GM19372 (cell line): ENCODE data around the gene SREBF1.
"Not testable (repeated sequence)": the region's sequence is repeated elsewhere in the genome, so short reads cannot be mapped to it uniquely, and the experiment has no call there.

Experiments
- ATAC-seq: cut with Tn5 transposase; IDR thresholded peaks from one replicate; pipeline ENCODE4 v1.9.1; 2021; ENCODE audit warnings: mild to moderate bottlenecking, low read depth, moderate library complexity; ENCODE audit not compliant: unreplicated experiment

SREBF1 gene

DNA sequence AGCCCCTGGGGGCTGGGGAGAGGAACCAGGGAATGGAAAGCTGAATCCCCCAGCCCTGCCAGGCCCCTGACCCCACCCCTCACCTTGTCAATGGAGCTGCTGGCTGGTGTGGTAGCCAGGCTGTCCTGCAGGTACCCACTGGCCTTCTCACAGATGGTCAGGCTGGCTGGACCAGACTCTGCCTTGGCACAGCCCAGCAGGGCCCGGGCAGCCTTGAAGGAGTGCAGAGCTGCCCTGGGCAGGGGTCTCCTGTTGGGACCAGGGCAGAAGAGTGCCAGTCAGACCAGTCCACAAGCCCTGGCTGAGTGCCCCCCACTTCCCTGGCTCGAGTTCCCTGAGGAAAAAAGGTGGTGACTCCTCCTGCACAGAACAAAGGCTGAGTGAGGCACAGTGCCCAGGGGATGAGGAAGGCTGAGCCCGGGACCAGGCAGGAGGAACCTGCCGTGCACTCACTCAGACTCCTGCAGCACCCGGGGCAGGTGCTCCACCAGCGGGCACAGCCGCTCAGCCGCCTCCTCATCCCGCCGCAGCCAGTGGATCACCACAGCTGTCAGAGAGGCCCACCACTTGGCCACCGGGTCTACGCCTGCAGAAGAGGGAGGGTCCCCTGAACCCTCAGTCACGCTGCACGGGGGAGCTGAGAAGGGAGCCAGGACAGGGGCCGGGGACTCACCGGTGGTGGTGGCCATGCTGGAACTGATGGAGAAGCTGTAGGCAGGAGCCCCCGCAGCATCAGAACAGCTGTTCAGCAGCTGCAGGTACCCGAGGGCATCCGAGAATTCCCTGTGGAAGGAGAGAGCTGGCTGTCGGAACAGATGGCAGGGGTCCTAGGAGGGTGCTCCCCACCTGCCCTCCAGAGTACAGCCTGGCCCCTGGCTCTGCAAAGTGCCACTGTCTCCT is 22.4 kb downstream of the SREBF1 start:
- no peak for ATAC-seq

DNA sequence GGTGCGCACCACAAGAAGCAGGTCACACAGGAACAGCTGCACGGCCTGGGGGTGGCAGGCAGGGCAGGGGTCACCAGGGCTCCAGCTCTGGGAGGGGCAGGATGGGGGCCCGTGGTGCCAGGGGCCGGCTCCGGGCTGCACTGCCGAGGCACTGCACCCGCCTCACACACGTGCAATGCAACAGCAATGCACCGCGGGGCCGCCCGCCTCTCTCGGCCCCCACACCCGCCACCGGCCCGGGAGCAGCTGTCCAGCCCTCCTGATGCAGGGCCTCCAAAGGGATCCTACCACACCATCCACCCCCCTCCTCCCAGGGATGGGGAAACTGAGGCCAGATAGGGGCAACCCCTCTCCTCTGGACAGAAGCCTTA is 23.1 kb downstream of the SREBF1 start:
- ATAC-seq, result no peak

DNA sequence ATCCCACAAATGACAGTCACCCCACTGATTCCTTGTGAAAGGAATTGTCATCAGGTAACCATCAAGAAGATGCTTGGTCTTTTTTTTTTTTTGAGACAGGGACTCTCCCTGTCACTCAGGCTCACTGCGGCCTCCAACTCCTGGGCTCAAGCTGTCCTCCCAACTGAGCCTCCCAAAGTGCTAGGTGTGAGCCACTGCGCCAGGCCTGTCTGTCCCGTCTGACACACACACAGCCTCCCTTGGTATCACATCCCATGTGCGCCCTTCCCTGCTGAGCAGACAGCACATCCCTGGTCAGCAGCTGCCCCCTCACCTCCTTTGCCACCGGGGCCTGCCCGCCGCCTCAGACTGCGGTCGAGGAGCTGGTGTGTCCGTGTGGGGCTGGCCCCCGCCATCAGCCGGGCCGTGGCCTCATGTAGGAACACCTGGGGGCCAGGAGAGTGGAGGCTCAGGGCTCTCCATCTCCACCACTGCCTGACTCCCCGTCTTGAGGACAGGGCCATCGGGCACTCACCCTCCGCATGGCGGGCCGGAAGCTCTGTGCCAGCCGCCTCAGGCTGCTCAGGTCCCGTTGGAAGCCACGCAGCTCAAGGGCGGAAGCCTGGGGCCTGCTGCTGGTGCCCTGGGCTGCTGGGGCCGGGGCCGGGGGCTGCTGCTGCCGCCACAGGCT is 23.6 kb downstream of the SREBF1 start:
- ATAC-seq, result no peak

DNA sequence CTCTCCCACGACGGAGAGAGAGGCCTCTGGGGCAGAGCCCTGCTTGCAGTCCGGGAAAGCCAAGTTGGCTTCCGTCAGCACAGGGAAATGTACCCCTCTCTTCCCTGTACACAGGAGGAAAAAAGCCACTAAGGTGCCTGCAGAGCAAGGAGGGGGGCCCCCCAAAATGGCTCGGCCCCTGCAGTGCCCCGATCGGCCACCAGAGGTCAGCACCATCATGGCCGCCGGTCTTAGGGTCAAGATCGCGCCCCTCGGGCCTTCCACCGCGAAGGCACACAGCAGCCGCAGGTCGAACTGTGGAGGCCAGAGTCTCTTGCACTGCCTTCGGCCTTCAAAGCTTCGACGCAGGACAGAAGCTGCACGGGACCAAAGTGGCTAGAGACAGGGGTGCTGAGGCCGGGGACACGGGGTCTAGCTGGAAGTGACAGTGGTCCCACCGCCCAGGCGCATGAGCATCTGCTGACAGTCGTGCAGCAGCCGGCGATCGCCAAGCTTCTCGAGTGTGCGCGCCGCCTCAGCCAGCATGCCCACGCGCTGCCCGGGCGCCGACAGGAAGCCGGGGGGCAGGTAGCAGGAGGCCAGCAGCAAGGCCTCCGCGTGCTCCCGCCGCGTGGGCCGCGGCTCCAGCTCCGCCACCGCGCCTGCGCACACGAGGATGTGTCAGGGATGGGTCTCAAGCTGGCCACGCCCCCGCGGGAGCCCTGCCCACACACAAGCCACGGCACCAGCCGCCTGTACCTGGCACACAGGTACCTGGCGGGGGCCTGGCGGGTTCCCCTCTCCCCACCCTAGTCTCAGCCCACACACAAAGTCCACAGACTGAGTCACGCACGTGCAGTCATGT is 24.4 kb downstream of the SREBF1 start:
- ATAC-seq, result no peak

DNA sequence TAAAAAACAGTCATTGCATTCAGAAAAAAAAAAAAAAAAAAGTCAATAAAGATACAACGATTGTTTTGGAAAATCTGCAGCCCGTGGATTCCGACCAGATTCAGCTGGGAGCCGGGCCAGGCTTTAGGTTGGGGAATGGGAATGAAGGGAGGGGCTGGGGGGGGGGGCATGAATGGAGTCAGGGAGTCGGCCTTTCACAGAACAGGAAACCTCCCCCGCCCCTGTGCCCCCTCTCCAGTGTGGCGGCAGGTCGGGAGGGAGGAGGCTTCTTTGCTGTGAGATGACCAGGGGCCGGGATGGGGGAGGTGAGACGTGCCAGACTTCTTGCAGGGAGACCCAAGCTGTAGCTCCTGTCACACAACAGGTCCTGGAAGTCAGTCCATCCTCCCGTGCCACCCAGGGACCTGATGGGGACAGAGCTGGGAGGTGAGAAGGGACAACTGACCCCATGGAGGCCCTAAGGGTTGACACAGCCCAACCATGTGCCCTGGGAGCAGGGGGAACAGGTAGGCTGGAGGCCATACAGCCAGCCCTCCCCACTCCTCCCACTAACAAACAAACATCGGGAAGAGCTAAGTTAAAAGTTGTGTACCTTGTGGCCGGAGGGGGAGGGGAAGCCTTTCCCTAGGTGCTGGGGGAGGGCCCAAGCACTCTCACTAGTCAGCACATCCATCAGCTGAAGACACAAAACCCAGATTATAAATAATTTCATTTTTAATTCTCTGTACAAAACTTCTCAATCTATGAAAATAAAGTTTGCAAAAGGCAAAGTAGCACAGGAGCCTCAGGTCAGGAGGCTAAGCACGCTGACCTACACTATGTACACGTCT is 25.2 kb downstream of the SREBF1 start:
- no peak for ATAC-seq

DNA sequence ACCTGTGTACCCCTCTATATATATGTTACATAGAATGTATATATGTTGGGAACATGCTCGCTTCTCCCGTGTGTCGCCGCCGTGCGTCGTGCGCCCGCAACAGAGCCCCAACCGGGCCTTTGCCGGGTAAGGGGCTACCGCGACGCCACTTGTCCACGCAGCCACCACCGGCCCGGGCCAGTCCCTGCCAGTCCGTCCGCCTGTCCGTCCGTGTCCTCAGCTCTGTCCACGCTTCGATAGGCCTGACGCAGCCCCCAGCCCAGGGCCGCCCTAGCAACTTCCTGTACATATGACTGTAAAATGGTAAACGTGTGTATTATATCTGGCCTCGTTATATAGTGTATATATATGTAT is 25.9 kb downstream of the SREBF1 start:
- ATAC-seq, result no peak

DNA sequence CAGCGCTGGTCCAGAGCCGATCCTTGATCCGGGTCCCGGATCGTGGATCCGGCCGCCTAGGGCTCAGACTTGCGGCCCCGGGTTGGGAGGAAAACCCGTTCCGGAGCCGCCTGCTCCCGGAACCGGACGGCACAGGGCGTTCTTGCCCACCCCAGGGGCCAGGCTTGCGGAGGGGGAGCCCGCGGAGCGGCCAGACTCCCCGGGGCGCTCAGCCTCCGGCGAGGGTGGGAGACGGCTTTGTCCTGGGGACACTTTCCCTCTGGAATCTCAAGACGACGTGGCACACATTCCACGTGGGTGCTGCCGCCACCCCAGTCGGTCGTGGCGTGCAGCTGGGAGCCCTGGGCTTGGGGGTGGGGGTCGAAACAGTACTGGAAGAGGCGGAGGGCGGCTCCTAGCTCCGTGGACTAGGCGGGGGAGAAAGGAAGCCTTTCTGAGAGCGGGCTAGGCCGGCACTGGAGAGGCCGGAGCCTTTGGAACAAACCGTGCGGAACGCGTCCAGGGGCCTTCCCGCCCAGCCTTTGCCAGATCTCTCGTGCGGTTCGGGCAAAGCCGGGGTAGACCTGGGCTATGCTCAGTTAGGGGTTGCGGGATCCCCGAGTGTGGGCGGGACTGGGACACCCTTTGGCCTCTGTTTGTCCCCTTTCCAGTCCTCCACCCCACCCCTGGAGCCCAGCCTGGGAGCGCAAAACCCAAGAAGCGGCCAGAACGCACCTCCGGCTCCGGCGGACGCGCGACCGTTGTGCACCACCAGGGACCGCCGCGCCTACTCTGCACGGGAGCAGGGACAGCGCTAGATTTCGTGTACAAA is 26.5 kb downstream of the SREBF1 start:
- ATAC-seq, result no peak

DNA sequence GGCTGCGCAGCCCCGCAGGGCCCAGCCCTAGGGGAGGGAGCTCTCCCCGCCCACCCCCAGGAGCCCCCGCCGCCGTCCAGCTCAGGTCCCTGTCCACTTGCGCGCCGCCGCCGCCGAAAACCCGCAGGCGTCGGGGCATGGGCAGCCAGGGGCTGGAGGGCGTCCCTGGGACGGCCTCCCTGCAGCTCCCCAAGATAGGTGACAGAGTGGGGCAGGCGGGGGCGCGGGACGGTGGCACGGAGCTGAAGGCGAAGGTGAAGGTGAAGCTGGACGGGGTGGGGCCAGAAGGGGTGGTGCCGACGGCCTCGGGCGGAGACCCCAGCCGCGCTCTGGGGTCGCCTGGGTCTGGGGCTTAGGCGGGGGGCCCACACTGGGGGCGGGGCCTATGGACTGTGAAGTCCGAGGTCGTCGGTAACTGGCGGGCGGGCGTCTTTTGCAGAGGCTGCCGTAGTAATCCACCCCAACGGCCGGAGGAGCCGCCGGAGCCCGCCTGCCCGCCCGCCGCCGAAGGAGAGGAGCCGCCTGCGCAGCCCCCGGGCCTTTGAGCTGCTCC is 27.2 kb downstream of the SREBF1 start:
- no peak for ATAC-seq

DNA sequence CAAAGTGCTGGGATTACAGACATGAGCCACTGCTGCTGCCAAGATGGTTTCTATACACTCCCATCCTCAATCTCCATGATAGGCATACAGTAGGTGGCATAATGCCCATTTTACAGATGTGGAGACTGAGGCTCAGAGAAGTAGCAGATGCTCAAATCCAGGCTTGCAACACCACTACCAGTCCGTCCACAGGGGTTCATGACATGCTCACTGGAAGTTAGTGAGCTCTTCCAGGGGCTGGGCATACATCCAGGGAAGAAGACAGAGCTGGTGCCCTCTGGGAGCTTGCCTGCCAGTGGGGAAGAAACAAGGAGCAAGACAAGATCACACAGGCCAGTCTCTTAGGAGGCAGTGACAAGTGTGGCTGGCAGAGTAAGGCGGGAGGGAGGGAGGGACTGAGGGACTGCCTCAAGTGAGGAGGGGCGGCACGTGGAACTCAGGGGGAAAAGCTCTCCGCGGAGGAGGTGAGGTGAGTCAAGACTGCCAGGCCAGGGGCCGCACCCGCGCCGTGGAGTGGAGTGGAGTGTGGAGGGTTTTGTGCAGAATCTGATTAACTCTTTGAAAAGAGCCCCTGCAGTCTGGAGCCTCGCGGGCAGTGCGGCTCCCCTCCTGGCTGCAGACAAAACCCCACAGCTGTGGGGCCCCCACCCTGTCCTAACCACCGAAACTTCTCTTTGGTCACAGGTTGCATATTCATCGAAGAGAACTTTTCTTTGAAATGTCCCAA is 27.9 kb downstream of the SREBF1 start:
- ATAC-seq, result no peak

DNA sequence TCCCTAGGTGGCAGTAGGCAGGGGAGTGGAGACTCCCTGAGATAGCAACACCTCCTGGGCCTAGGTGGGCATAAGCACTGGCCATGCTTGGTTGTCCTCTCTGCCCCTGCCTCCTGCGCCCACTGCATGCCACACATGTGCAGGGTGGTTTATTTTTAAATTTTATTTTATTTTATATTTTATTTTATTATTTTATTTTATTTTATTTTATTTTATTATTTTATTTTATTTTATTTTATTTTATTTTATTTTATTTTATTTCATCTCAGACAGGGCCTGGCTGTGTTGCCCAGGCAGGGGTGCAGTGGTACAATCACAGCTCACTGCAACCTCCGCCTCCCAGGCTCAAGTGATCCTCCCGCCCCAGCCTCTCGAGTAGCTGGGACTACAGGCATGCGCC is 28.6 kb downstream of the SREBF1 start:
- not testable (repeated sequence) for ATAC-seq

DNA sequence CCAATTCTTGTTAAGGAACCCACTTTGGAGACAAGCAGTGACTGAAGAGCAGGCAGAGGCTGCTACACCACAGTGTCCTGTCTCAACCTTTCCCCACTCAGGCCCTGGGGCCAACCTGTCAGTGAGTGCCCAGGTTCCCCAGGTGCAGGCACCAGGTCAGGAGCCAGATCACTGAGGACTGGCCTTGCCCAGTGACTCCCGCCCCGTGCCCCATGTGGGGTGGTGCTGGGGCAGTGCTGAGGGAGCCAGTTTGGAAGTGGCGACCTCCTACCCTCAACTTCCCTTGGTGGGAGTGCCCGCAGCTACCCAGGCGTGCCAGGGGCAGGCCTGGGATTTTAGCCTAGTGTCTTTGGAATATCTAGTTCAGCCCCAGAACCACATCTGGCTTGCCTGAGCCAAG is 29.3 kb downstream of the SREBF1 start:
- ATAC-seq, result no peak

DNA sequence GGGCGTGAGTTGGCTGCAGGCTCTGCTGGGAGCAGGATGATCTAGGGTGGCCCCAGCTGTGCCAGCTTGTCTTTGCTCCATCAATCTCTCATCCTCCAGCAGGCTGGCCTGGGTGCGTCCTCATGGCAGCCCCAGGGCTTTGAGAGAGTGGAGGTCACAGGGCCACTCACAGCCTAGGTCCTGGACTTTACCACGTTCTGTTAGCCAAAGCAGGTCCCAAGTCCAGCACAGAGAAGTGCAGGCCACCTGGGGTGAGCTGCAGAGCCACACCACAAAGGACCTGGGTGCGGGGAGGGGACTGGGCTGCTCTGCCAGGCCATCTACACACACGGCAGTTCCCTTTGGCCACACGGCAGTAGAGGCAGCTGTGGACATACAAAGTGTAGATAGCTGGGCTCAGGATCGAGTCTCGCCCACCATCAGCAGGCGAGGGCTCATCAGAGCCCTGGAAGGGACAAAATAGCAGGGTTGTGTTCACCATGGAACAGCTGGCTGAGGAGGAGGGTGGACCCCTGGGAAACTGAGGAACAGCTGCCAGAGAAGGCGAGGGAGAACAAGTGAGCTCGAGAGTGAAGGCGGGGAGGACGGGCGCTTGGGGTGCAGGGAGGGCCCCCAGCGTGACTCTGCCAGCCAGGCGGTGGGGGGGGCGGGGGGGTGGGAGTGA is 30.0 kb downstream of the SREBF1 start:
- no peak for ATAC-seq

DNA sequence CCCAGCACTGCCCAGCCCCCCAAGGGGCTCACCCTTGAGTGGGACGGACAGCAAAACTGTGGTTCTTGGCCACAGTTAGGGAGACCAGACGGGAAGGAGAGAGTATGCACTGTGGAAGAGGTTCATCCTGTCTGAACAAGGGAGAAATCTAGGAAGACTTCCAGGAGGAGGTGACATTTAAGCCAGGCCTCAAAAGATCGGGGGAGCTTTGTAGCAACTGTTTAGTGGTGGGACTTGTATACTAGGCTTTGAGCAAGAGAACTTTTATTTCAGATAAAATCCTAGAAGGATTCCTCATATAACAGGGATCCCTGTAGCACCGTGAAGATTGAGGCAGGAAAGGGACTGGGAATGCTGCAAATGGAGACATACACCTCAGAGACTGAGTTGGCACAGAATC is 30.8 kb downstream of the SREBF1 start:
- ATAC-seq, result no peak

DNA sequence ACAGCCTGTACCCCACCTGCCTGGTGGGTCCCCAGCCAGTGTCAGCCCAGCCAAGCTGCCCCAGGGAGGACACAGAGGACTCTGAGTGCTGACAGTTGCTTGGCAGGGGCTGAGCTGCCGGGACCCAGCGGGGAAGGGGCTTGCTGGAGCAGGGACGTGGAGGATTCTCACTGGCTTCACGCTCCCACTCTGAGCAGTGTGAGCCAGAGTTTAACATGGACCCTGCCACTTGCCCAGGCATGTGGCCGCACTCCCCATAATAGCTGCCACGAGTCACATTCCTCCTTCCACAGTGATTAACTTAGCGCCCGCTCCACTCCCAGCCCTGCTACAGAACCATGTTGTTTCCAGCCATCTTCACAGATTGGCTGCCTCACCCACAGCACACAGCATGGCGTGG is 31.2 kb downstream of the SREBF1 start:
- no peak for ATAC-seq

DNA sequence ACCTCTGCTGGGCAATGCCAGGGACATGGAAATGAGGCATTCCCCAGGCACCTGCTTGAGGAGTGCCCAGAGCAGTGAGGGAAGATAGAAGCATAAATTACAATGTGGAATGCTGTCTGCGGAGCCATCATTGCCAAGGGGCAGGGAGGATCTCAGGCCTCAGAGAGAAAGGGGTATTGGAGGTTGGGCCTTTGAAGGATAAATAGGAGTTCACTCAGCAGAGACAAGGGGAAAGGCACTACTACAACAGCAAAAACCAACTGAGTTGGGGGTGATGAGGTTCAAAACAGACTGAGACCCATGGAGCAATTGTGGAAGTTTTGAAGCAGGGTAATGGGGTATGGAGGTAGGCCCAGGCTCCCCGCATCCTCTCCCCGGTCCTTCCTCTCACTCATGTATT is 32.8 kb downstream of the SREBF1 start:
- no peak for ATAC-seq

DNA sequence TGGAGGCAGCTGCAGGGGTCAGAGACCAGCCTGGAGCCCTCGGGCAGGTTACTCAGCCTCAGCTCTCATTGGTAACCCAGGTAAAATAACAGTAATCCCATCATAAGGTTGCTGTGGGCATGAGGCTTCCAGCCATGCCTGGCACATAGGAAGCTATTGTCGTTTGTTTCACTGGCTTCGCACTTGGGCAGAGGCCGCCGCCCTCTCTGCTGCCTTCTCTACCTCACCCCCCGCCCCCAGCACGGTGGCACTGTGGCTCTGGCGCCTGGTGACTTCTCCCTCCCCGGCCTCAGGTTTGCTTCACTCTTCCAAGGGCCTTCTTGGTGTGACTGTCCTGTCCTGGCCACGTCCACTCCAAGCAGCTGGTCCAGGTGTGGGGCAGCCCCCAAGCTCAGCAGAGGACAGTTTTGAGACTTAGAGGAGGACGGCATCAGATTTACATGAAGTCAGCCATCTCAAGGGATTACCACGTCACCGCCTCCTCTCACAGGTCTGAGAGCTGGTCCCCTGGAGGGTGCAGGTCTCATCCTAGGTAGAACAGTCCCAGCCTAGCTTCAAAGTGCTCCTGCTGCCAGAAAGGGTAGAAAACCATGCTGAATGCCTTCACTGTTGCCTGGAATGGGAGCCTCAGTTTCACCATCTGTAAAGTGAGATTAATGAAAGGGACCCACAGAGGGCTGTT is 34.8 kb downstream of the SREBF1 start:
- ATAC-seq, result no peak

DNA sequence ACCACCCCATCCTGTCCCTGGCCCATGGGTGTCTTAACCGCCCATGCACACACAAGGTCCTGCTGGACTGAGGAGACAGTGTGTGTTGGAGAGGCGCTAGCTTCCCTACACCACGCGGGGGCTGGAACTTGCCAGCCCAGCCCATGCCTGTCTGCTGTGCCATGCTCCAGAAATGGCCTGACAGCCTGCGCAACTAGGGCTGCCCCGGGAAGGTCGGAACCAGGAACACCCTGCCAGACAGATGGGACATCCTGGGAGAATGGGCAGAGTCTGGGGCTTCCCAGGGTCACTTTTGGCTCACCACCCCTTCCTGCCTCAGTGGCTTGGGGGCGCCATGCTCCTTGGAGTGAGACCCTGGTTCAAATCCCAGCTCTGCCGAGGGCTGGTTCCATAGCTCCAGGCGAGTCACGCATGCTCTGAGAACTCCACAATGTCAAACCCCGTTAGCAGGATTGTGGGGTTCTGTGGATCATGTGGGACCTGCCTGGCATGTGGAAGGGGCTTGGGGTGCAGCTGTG is 36.2 kb downstream of the SREBF1 start:
- ATAC-seq, result no peak
